Activated B cell treated with CpG ODN at 0.5 μM for 24 hours (primary cell): Measurements from ENCODE around the gene ADCY2. TPM values are rescaled to one million over a fixed set of nuclear protein-coding genes. Genes with fewer than 3 reads are reported as not detected.

ENCODE experiments used
- ATAC-seq: fragments of 200-7000 bp; cut with Tn5 transposase; one replicate; pipeline ENCODE4 v1.10.0; 2021; ENCODE audit warnings: low read depth, mild to moderate bottlenecking, moderate library complexity
- CTCF ChIA-PET: fragments of 350-600 bp; sonication (Branson Sonifier 250); formaldehyde crosslinking; loops from one replicate; lab custom pipeline; 2021; ENCODE audit warnings: antibody characterized with exemption; lab: Charles Lee
- POLR2A ChIA-PET: fragments of 350-600 bp; sonication (Branson Sonifier 250); formaldehyde crosslinking; loops from one replicate; lab custom pipeline; 2021; ENCODE audit warnings: antibody characterized with exemption; lab: Charles Lee
- DNase-seq: peaks from one replicate; pipeline ENCODE4 v3.0.0; 2022
- H3K27ac Mint-ChIP-seq: one replicate; pipeline ENCODE4 v1.8.0; 2020; ENCODE audit warnings: mixed read lengths
- H3K27me3 Mint-ChIP-seq: one replicate; pipeline ENCODE4 v1.8.0; 2021; ENCODE audit warnings: mixed read lengths
- H3K36me3 Mint-ChIP-seq: one replicate; pipeline ENCODE4 v1.8.0; 2021; ENCODE audit warnings: low read depth, mixed read lengths
- H3K4me1 Mint-ChIP-seq: one replicate; pipeline ENCODE4 v1.8.0; 2021; ENCODE audit warnings: mixed read lengths
- H3K4me3 Mint-ChIP-seq: one replicate; pipeline ENCODE4 v1.8.0; 2020; ENCODE audit warnings: mild to moderate bottlenecking, mixed read lengths
- H3K9me3 Mint-ChIP-seq: one replicate; pipeline ENCODE4 v1.8.0; 2020; ENCODE audit warnings: mixed read lengths
- intact Hi-C: fragments of 100-400 bp; cut with micrococcal nuclease; formaldehyde crosslinking; loops from one replicate; pipeline ENCODE4 v1.15.1; 2024
- total RNA-seq: library from RNA; stranded (reverse); gene quantifications from 2 replicates; pipeline ENCODE4 v1.2.3, GENCODE V29; 2022
- TF ChIP-seq, protein P1 (sequence below): fragments of 200-600 bp; IDR thresholded peaks from one replicate; pipeline ENCODE4 v1.8.0; 2022; ENCODE audit warnings: antibody characterized with exemption, mild to moderate bottlenecking

Gene ADCY2
- total RNA-seq, 1 donor from 2014 or later, result not detected

DNA sequence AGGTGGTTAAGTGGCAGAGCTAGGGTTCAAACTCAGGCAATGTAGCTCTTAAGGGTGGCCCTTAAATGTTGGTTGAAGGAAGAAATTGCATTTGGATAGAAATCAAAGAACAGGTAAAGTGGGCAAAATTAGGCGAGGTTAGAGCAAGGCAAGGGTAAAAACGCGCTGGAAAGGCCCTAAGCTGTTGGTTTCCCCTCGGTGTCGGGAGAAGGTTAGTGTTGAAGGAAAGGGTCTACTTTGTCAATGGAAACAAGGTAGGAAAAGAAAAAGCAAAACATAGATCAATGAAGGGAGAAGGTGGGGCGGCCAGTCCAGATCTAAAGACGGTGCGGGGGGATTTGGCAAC is 472.5 kb downstream of the ADCY2 start:
- ChIA-PET CTCF (interaction anchor here (2.3 kb wide), 1 partner anchor 19 kb away, joined by 10 read pairs; no protein-coding TSS in a partner anchor), POLR2A (interaction anchor here (0.7 to 1.8 kb wide), 7 partner anchors 8 to 1236 kb away, joined by 3 to 12 read pairs (median 6); partner anchors contain the start of genes CFAP90, NSUN2 and SRD5A1)
- Mint-ChIP-seq H3K36me3 (peaks cover 56% of the 10 kb centered on the region), H3K9me3 (no peaks in the 10 kb centered on the region), H3K27me3 (no peaks in the 10 kb centered on the region), H3K27ac (peak overlapping the region; percentile 65), H3K4me1 (peaks cover 57% of the 10 kb centered on the region), H3K4me3 (peak overlapping the region; percentile 89)
- no peak for ATAC-seq
- intact Hi-C loops, result loop anchor here (5.0 kb wide), 3 partner anchors 589 to 1491 kb away; partner anchors contain the start of genes MED10, NSUN2 and SRD5A1
- no peak for DNase-seq
- TF ChIP-seq, protein P1, sequence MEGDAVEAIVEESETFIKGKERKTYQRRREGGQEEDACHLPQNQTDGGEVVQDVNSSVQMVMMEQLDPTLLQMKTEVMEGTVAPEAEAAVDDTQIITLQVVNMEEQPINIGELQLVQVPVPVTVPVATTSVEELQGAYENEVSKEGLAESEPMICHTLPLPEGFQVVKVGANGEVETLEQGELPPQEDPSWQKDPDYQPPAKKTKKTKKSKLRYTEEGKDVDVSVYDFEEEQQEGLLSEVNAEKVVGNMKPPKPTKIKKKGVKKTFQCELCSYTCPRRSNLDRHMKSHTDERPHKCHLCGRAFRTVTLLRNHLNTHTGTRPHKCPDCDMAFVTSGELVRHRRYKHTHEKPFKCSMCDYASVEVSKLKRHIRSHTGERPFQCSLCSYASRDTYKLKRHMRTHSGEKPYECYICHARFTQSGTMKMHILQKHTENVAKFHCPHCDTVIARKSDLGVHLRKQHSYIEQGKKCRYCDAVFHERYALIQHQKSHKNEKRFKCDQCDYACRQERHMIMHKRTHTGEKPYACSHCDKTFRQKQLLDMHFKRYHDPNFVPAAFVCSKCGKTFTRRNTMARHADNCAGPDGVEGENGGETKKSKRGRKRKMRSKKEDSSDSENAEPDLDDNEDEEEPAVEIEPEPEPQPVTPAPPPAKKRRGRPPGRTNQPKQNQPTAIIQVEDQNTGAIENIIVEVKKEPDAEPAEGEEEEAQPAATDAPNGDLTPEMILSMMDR, result no peak

DNA sequence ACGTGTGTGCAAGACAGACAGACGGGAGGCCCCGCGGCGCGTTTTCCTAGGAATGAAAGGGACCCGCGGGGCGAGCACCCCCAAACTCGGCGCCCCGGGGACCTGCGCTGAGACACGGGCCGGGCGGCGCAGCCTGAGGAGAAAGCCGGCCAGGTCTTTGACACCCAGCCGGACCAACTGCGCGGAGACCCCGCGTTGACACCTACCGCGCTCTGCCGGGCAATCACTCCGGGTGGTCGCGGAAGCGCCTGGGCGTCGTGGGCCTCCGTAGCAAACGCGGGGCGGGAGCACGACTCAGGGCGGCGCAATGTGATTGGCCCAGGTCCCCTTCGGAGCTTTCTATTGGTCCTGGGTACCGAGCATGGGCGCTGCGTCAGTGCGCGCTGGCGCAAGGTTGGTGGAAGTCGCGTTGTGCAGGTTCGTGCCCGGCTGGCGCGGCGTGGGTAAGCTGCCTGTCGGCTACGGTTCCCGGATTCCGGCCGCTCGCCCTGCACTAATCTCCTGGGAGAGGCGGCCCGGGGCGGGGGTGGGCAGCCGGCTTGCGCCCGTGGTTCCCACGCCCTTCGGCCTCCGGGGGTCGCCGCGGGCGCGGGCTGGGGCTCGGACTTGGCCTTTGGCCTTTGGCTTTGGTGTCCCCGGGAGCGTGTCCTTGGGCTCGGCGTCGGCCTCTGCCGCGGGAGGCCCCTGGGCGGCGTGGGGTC is 473.0 kb downstream of the ADCY2 start, which contains the start of the genes FASTKD3 and MTRR:
Gene FASTKD3, minus strand, starts transcription at position 259 of the 701 bp plus-strand sequence. CDS start 948 bp downstream, outside the sequence.
Gene MTRR, plus strand, starts transcription at position 376 of the 701 bp plus-strand sequence. CDS start 1,647 bp downstream, outside the sequence.
- Mint-ChIP-seq H3K4me1 (peaks cover 62% of the 10 kb centered on the region), H3K27ac (peak within 1 kb of the TSS; percentile 65), H3K27me3 (no peaks in the 10 kb centered on the region), H3K9me3 (no peaks in the 10 kb centered on the region), H3K36me3 (peaks cover 57% of the 10 kb centered on the region), H3K4me3 (peak within 1 kb of the TSS; percentile 89)
- peak; percentile 80 for DNase-seq
- TF ChIP-seq, protein P1, result no peak
- ATAC-seq, result peak; percentile 99
- ChIA-PET CTCF (interaction anchor here (2.3 kb wide), 1 partner anchor 18 kb away, joined by 10 read pairs; no protein-coding TSS in a partner anchor), POLR2A (interaction anchor here (0.5 to 1.8 kb wide), 9 partner anchors 9 to 1236 kb away, joined by 3 to 12 read pairs (median 5); partner anchors contain the start of genes CFAP90, NSUN2 and SRD5A1)
- intact Hi-C loops, result loop anchor here (1.0 to 5.0 kb wide), 5 partner anchors 19 to 1492 kb away; partner anchors contain the start of genes MED10, NSUN2 and SRD5A1

DNA sequence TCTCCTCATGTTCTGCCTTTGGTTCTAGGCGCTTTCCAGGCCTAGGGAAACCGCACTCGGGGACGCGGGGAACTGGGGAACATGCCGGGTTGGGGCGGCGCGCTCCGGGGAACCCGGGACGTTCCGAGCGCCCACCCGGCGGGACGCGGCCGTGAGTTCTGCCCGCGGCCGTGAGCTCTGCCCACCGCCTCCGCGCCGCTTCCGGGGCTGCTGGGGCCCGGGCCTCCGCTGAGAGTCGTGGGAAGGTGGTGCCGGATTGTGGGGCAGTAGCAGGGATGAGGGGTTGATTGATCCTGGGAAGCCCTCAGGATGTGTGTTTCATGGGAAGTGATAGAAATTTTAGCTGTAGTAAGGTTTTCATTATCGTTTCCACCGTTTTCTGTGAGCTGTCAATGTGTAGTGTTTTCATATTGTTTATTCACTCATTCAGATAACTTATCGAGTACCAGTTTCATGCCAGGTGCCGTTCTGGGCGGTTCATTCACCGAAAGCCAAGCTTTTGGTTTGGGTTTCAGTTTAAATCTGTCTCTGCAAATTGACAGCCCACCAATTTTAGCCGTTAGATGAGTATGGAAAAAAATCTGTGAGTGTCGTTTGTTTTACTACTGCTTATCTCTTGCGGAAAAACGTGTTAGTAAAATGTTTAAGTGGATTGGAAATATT is 473.7 kb downstream of the ADCY2 start:
- Mint-ChIP-seq H3K4me1 (peaks cover 63% of the 10 kb centered on the region), H3K9me3 (no peaks in the 10 kb centered on the region), H3K27ac (peak overlapping the region; percentile 56), H3K4me3 (peak overlapping the region; percentile 89), H3K36me3 (peaks cover 61% of the 10 kb centered on the region), H3K27me3 (no peaks in the 10 kb centered on the region)
- ATAC-seq, result peak; percentile 26
- no peak for DNase-seq
- TF ChIP-seq, protein P1, result no peak
- intact Hi-C loops, result loop anchor here (1.0 to 5.0 kb wide), 5 partner anchors 19 to 1492 kb away; partner anchors contain the start of genes MED10, NSUN2 and SRD5A1
- CTCF ChIA-PET, result interaction anchor here (2.3 kb wide), 1 partner anchor 17 kb away, joined by 10 read pairs; no protein-coding TSS in a partner anchor
- POLR2A ChIA-PET, result interaction anchor here (0.5 to 1.8 kb wide), 7 partner anchors 9 to 101 kb away, joined by 3 to 12 read pairs (median 5); partner anchors contain the start of gene CFAP90

DNA sequence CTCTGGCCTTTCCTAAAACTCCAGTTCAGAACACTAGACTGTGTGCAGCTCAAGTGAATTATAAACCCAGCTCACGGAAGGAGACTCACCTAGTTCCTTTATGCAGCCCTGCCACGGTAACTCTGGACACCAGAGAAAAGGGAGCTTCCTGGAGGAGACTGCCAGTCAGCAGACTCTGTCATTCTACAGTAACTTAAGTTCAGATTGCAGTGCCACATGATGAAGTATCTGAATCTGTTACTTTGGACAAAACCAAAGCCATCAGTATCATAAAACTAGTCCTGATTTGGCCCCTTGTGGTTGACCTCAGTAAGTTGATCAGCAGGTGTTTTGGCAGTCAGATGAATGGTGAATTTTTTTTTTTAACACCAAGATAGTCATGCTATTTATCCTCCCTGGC is 475.7 kb downstream of the ADCY2 start:
- no peak for DNase-seq
- H3K4me1 Mint-ChIP-seq, result peaks cover 60% of the 10 kb centered on the region
- no peaks in the 10 kb centered on the region for H3K27me3 Mint-ChIP-seq
- TF ChIP-seq, protein P1, result no peak
- H3K9me3 Mint-ChIP-seq, result no peaks in the 10 kb centered on the region
- H3K36me3 Mint-ChIP-seq, result peaks cover 61% of the 10 kb centered on the region
- ChIA-PET POLR2A (no interaction called here), CTCF (interaction anchor here (2.8 kb wide), 1 partner anchor 15 kb away, joined by 9 read pairs; no protein-coding TSS in a partner anchor)
- ATAC-seq, result no peak
- intact Hi-C loops, result no loop called here
- no peak overlapping the region for H3K4me3 Mint-ChIP-seq
- H3K27ac Mint-ChIP-seq, result no peak overlapping the region
